Adrenal gland (tissue), 12 donors: ENCODE data around the gene KIAA1958. TPM values are rescaled to one million over a fixed set of nuclear protein-coding genes. Genes with fewer than 3 reads are reported as not detected.

Experiments
- DNase-seq, 7 donors: peaks; one replicate each; pipeline ENCODE4 v3.0.0-alpha.2; 2019 to 2020
- H3K27ac ChIP-seq, 5 donors: fragments of 200-600 bp; sonication (generic) in 4 of 5; 1 replicate in 3 of 5; 2 replicates in 2 of 5; pipeline versions ENCODE4 v1.5.1 to v1.8.0; 2016 to 2020; ENCODE audit warnings: mild to moderate bottlenecking in 1 of 5
- H3K27me3 ChIP-seq: fragments of 200-600 bp; 2 replicates; pipeline ENCODE4 v1.8.0; 2021
- H3K36me3 ChIP-seq, 2 donors: fragments of 200-600 bp; replicated peaks in 1 of 2; 1 replicate in 1 of 2; 2 replicates in 1 of 2; pipeline versions ENCODE4 v1.5.1 to v1.8.0; 2018 to 2022
- H3K4me1 ChIP-seq, 2 donors: fragments of 200-600 bp; replicated peaks in 1 of 2; 1 replicate in 1 of 2; 2 replicates in 1 of 2; pipeline versions ENCODE4 v1.5.1 to v1.8.0; 2018 to 2021
- H3K4me3 ChIP-seq, 4 donors: fragments of 200-600 bp; sonication (generic) in 3 of 4; one replicate each; pipeline ENCODE4 v1.5.1; 2016 to 2018
- H3K9me3 ChIP-seq, 3 donors: fragments of 200-600 bp; sonication (generic) in 1 of 3; replicated peaks in 1 of 3; 1 replicate in 2 of 3; 2 replicates in 1 of 3; pipeline versions ENCODE4 v1.5.1 to v1.8.0; 2016 to 2021
- CTCF ChIP-seq, 6 experiments: fragments of 450-650 bp in 4 of 6; fragments of 200-600 bp in 2 of 6; sonication (generic) in 1 of 6; IDR thresholded peaks; 1 replicate in 5 of 6; 2 replicates in 1 of 6; pipeline versions ENCODE4 v1.5.1 to v1.8.0; 2016 to 2021; ENCODE audit warnings: antibody characterized with exemption in 6 of 6, mild to moderate bottlenecking in 2 of 6, moderate library complexity in 1 of 6
- POLR2A ChIP-seq, 2 donors: fragments of 450-650 bp; IDR thresholded peaks; one replicate each; pipeline ENCODE4 v1.6.1; 2017; ENCODE audit warnings: antibody characterized with exemption in 2 of 2, mild to moderate bottlenecking in 2 of 2, moderate library complexity in 1 of 2
- WGBS, 4 donors: extraction: QIAGEN DNeasy Blood & Tissue Kit in 2 of 4; methylation state at CpG; one replicate each; pipeline versions ENCODE4 v1.1.5 to v1.1.7; 2013 to 2017; 5-methylcytosine and 5-hydroxymethylcytosine counted together
- intact Hi-C, 2 donors: fragments of 100-400 bp; cut with DNase I; formaldehyde crosslinking; loops; one replicate each; pipeline versions ENCODE4 v1.14.1 to v1.15.0; 2022 to 2023
- polyA plus RNA-seq, 3 donors: library from polyadenylated mRNA; stranded (reverse); fragments of 200-250 nt in 2 of 3; fragments of 350-450 nt in 1 of 3; fragmentation: Illumina TruSeq in 1 of 3; extraction: RNeasy Lipid Tissue Mini Kit (QIAGEN cat#74804) in 1 of 3; gene quantifications; one replicate each; pipeline ENCODE4 v1.2.3, GENCODE V29; 2013 to 2014
- total RNA-seq, 9 donors: library from RNA; depleted of rRNA in 4 of 9; stranded (reverse); fragments of >200 nt in 4 of 9; fragments of 120-200 nt in 1 of 9; fragmentation: NEBNext Ultra II Directional in 1 of 9; extraction: Animal tissue kit (Norgen Biotek cat#: 25700) in 1 of 9; gene quantifications; one replicate each; pipeline versions ENCODE4 v1.1.0 to v1.2.4, GENCODE V29; 2013 to 2023
- donor health status: healthy with polysubstance abuse.
- donor health status: Bipolar disorder and iron deficiency.
- donor health status: DM: yes; HTN: yes; CAD: no.
- donor health status: DM: no; HTN: no; CAD: no.
- donor health status: DM: no; HTN: no; CAD: no.
- donor health status: DM: yes; HTN: yes; CAD: no.

The KIAA1958 gene
- total and polyA plus RNA-seq, 12 donors, result 3.5 to 67.2 (median 30.0) TPM

DNA sequence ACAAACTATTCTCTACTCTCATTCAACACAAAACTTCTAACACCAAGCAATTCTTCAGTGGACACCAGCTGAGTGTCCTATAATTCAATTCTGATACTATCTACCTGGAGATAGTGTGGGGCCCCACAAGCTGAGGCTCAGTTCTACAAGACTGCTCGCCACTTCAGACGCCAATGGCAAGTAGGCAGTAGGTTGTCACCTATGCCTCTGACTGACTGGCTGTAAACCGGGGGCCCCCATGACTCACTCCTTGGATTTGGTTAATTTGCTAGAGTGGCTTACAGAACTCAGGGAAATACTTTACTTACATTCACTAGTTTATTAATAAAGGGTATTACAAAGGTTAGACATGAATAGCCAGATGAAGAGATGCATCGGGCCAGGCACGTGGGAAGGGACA is 209.8 kb downstream of the KIAA1958 start:
- peaks cover 0 to 9% of the 10 kb centered on the region in 2 donors for H3K36me3 ChIP-seq
- DNase-seq, result no peak
- intact Hi-C loops, result loop anchor here in 1 of 2 donors (10.0 kb wide), 1 partner anchor 212 kb away; the partner anchor contains the start of gene KIAA1958
- WGBS, 4 donors, result 96 to 98% (median 97%) methylated on average over 5 of the region's 5 CpGs
- no peak overlapping the region for H3K27ac ChIP-seq
- TF ChIP-seq POLR2A (IDR thresholded peaks at IDR 0.05), result no peak
- no peak for TF ChIP-seq CTCF (IDR thresholded peaks at IDR 0.05)
- no peaks in the 10 kb centered on the region for H3K4me1 ChIP-seq
- no peak overlapping the region for H3K4me3 ChIP-seq
- no peaks in the 10 kb centered on the region for H3K9me3 ChIP-seq
- H3K27me3 ChIP-seq, result no peaks in the 10 kb centered on the region

- H3K27ac ChIP-seq, result no peak overlapping the region
- H3K4me3 ChIP-seq, result no peak overlapping the region
- intact Hi-C loops, result loop anchor here in 1 of 2 donors (10.0 kb wide), 1 partner anchor 214 kb away; the partner anchor contains the start of gene KIAA1958
- 90 to 97% (median 94%) methylated on average over 5 of the region's 5 CpGs for WGBS, 4 donors
- H3K36me3 ChIP-seq, result no peaks in the 10 kb centered on the region
- H3K4me1 ChIP-seq, result peaks cover 0 to 4% of the 10 kb centered on the region in 2 donors
- DNase-seq, result no peak
- no peak for TF ChIP-seq POLR2A (IDR thresholded peaks at IDR 0.05)
- no peak for TF ChIP-seq CTCF (IDR thresholded peaks at IDR 0.05)
- H3K27me3 ChIP-seq, result no peaks in the 10 kb centered on the region
- no peaks in the 10 kb centered on the region for H3K9me3 ChIP-seq
Measured at GRCh38 chr9:112699230-112699629, 212.6 kb downstream of the KIAA1958 start.

- Histone ChIP-seq H3K4me3 (no peak overlapping the region), H3K9me3 (no peaks in the 10 kb centered on the region), H3K36me3 (no peaks in the 10 kb centered on the region), H3K27me3 (no peaks in the 10 kb centered on the region), H3K27ac (no peak overlapping the region), H3K4me1 (peaks cover 0 to 4% of the 10 kb centered on the region in 2 donors)
- intact Hi-C loops, result no loop called here
- no peak for DNase-seq
- TF ChIP-seq POLR2A (IDR thresholded peaks at IDR 0.05) (no peak), CTCF (IDR thresholded peaks at IDR 0.05) (no peak)
Measured at GRCh38 chr9:112700085-112700484, 213.5 kb downstream of the KIAA1958 start.

GRCh38 chr9:112703304-112703703 is 216.7 kb downstream of the KIAA1958 start:
- WGBS, 4 donors, result 79 to 90% (median 89%) methylated on average over 2 of the region's 2 CpGs

More at GRCh38 chr9:112703304-112703703, 216.7 kb downstream of the KIAA1958 start:
- Histone ChIP-seq H3K27me3 (no peaks in the 10 kb centered on the region), H3K4me3 (no peak overlapping the region), H3K4me1 (peaks cover 0 to 14% of the 10 kb centered on the region in 2 donors), H3K9me3 (no peaks in the 10 kb centered on the region), H3K36me3 (no peaks in the 10 kb centered on the region), H3K27ac (no peak overlapping the region)
- DNase-seq, result no peak
- intact Hi-C loops, result no loop called here
- TF ChIP-seq POLR2A (IDR thresholded peaks at IDR 0.05) (no peak), CTCF (IDR thresholded peaks at IDR 0.05) (no peak)
